ACHN (cell line): Measurements from ENCODE around the gene HS6ST1.

Source experiments
- DNase-seq: peaks from one replicate; pipeline ENCODE4 v3.0.0-alpha.2; 2015
- in situ Hi-C: cut with HindIII; loops from 2 replicates; pipeline ENCODE4 v1.10.0; 2017; ENCODE audit warnings: low sequenced_read_pairs, low pct_ligation_motif_present, low pct_unique_long_range_greater_than_20kb

HS6ST1 gene

GRCh38 chr2:128287780-128288735 lies 30.6 kb downstream of the HS6ST1 start:
- DNase-seq: no peak
- in situ Hi-C loops: no loop called here

GRCh38 chr2:128286905-128287779 lies 31.5 kb downstream of the HS6ST1 start:
- in situ Hi-C loops: no loop called here

GRCh38 chr2:128286011-128286721 lies 32.5 kb downstream of the HS6ST1 start:
- in situ Hi-C loops: no loop called here
- DNase-seq: no peak

More at GRCh38 chr2:128286905-128287779, 31.5 kb downstream of the HS6ST1 start:
- DNase-seq: no peak

- in situ Hi-C loops: no loop called here
- no peak for DNase-seq
Observed at GRCh38 chr2:128285329-128285931, 33.2 kb downstream of the HS6ST1 start.

- in situ Hi-C loops: no loop called here
- no peak for DNase-seq
Observed at GRCh38 chr2:128284841-128285240, 33.8 kb downstream of the HS6ST1 start.

- DNase-seq: no peak
- in situ Hi-C loops: no loop called here
Observed at GRCh38 chr2:128284037-128284441, 34.6 kb downstream of the HS6ST1 start.

- in situ Hi-C loops: no loop called here
- no peak for DNase-seq
Observed at GRCh38 chr2:128282976-128283810, 35.5 kb downstream of the HS6ST1 start.

- DNase-seq: no peak
- in situ Hi-C loops: no loop called here
Observed at GRCh38 chr2:128282246-128282975, 36.3 kb downstream of the HS6ST1 start.

GRCh38 chr2:128281852-128282245 lies 36.8 kb downstream of the HS6ST1 start:
- in situ Hi-C loops: no loop called here
- DNase-seq: no peak

- no peak for DNase-seq
- in situ Hi-C loops: no loop called here
Observed at GRCh38 chr2:128280901-128281321, 37.8 kb downstream of the HS6ST1 start.

- in situ Hi-C loops: no loop called here
Observed at GRCh38 chr2:128280158-128280871, 38.4 kb downstream of the HS6ST1 start.

GRCh38 chr2:128279786-128280157 lies 38.9 kb downstream of the HS6ST1 start:
- in situ Hi-C loops: no loop called here

More at GRCh38 chr2:128280158-128280871, 38.4 kb downstream of the HS6ST1 start:
- no peak for DNase-seq

GRCh38 chr2:128279009-128279408 lies 39.7 kb downstream of the HS6ST1 start:
- no peak for DNase-seq
- in situ Hi-C loops: no loop called here

More at GRCh38 chr2:128279786-128280157, 38.9 kb downstream of the HS6ST1 start:
- DNase-seq: no peak

- no peak for DNase-seq
- in situ Hi-C loops: no loop called here
Observed at GRCh38 chr2:128277961-128278681, 40.5 kb downstream of the HS6ST1 start.

GRCh38 chr2:128276878-128277675 lies 41.6 kb downstream of the HS6ST1 start:
- no peak for DNase-seq
- in situ Hi-C loops: no loop called here
